ENCODE results near the gene TMEM63A. TPM values are rescaled to one million over a fixed set of nuclear protein-coding genes. Genes with fewer than 3 reads are reported as not detected.

Gene TMEM63A
- total RNA-seq, 3 donors from 2014 or later (not counting 1 experiment from before 2014, with no cell fraction given), result 101 to 166 (median 113) TPM

DNA sequence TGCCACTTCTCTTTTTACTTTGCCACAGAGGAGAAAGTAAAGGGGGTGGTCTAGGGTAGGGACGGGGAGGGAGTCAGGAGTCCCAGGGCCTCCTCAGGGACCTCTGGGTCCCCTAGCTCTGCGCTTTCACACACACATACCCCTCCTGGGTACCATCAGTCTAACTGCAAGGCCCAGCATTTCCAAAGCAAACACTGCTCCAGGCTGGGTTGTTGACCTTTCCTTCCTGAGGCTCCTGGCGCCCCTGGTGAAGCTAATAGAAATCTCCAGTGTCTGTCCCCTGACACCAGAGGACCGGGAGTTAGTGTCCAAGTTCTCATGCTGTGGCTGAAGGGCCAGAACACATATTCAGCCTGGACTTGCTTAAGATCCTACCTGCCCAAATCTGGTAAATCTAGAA, 3.9 kb downstream of the TMEM63A start:
- Mint-ChIP-seq H3K36me3 (no peaks in the 10 kb centered on the region), H3K9me3 (no peaks in the 10 kb centered on the region), H3K27ac (peak overlapping the region; percentile 72 to 83), H3K4me3 (no peak overlapping the region), H3K27me3 (ENCODE audit: low read depth in 2 of 2) (no peaks in the 10 kb centered on the region), H3K4me1 (peaks cover 36 to 66% of the 10 kb centered on the region in 2 donors)
- intact Hi-C loops (cut with micrococcal nuclease), result no loop called here
- peaks cover 85% of the 10 kb centered on the region for H3K4me1 ChIP-seq (ENCODE audit: control insufficient read depth, insufficient read depth, low read length)
- no peaks in the 10 kb centered on the region for H3K9me3 ChIP-seq (ENCODE audit: control insufficient read depth, insufficient read depth, low read length)
- WGBS (ENCODE audit: insufficient coverage), result 90% methylated on average over 3 of the region's 4 CpGs
- no peak overlapping the region for H3K27ac ChIP-seq (ENCODE audit: low read length)
- peaks cover 38% of the 10 kb centered on the region for H3K36me3 ChIP-seq (ENCODE audit: control insufficient read depth, insufficient read depth, low read length)
- no peaks in the 10 kb centered on the region for H3K27me3 ChIP-seq (ENCODE audit: control insufficient read depth, insufficient read depth, low read length)
- no peak overlapping the region for H3K4me3 ChIP-seq (ENCODE audit: low read length)
- TF ChIP-seq, protein P1, sequence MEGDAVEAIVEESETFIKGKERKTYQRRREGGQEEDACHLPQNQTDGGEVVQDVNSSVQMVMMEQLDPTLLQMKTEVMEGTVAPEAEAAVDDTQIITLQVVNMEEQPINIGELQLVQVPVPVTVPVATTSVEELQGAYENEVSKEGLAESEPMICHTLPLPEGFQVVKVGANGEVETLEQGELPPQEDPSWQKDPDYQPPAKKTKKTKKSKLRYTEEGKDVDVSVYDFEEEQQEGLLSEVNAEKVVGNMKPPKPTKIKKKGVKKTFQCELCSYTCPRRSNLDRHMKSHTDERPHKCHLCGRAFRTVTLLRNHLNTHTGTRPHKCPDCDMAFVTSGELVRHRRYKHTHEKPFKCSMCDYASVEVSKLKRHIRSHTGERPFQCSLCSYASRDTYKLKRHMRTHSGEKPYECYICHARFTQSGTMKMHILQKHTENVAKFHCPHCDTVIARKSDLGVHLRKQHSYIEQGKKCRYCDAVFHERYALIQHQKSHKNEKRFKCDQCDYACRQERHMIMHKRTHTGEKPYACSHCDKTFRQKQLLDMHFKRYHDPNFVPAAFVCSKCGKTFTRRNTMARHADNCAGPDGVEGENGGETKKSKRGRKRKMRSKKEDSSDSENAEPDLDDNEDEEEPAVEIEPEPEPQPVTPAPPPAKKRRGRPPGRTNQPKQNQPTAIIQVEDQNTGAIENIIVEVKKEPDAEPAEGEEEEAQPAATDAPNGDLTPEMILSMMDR (IDR thresholded peaks at IDR 0.05), result no peak
- ATAC-seq, result no peak
- DNase-seq, result no peak

DNA sequence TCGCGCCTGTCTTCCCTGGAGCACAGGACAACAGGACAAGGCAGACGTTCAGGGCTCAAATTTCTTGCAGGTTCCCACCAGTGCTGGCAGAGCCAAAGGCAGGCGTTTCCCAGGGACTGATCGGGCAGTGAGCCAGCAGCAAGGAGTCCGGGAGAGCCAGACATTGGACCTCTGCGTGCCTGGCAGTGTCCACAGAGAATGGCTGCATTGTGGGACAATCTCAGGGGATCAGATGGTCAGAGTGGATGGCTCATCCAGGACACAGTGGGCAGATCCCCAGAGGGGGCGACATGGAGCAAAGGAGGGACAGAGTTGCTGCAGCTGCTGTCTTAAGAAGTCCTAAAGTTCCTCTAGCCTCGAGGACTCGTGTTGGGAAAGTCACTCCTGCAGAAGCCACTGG, 4.6 kb downstream of the TMEM63A start:
- H3K27ac Mint-ChIP-seq, result peak overlapping the region; percentile 6 to 62
- no peaks in the 10 kb centered on the region for H3K27me3 Mint-ChIP-seq (ENCODE audit: low read depth in 2 of 2)
- H3K27me3 ChIP-seq (ENCODE audit: control insufficient read depth, insufficient read depth, low read length), result no peaks in the 10 kb centered on the region
- intact Hi-C loops (cut with micrococcal nuclease), result no loop called here
- H3K4me3 ChIP-seq (ENCODE audit: low read length), result no peak overlapping the region
- DNase-seq (peak in 1 of 2 donors; percentile 65), ATAC-seq (no peak)
- peaks cover 44% of the 10 kb centered on the region for H3K36me3 ChIP-seq (ENCODE audit: control insufficient read depth, insufficient read depth, low read length)
- H3K36me3 Mint-ChIP-seq, result no peaks in the 10 kb centered on the region
- 85% methylated on average over 10 of the region's 10 CpGs for WGBS (ENCODE audit: insufficient coverage)
- no peaks in the 10 kb centered on the region for H3K9me3 ChIP-seq (ENCODE audit: control insufficient read depth, insufficient read depth, low read length)
- TF ChIP-seq, protein P1 (IDR thresholded peaks at IDR 0.05), result no peak
- no peak overlapping the region for H3K27ac ChIP-seq (ENCODE audit: low read length)
- H3K9me3 Mint-ChIP-seq, result no peaks in the 10 kb centered on the region
- peaks cover 86% of the 10 kb centered on the region for H3K4me1 ChIP-seq (ENCODE audit: control insufficient read depth, insufficient read depth, low read length)
- peaks cover 34 to 67% of the 10 kb centered on the region in 2 donors for H3K4me1 Mint-ChIP-seq
- H3K4me3 Mint-ChIP-seq, result no peak overlapping the region

DNA sequence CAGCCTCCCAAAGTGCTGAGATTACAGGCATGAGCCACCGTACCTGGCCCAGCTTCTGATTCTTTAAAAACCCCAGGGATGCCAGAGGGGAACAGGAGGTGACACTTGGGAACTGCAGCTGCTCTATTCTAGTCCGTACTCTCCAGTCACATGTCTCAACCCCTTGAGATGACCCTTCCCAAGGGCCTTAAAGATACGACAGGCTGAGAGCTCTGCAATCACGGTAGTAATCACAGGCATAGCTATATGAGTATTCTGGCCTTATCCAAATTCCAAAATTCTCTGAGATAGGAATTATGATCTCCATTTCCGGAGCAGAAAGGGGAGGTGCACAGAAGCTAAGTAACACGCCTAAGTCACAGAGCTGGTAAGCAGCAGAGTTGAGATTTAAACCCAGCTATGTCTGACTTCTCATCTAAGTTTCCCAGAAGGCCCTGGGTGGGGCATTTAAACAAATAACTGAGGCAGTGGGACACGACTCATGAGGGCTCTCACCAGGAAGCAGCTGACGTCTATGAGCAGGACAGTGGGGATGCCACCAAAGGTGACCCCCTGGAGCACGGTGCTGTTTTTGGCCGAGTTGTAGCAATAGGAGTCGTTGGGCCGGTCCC, 5.2 kb downstream of the TMEM63A start:
- H3K36me3 ChIP-seq (ENCODE audit: control insufficient read depth, insufficient read depth, low read length), result peaks cover 44% of the 10 kb centered on the region
- TF ChIP-seq, protein P1 (IDR thresholded peaks at IDR 0.05), result no peak
- H3K4me1 Mint-ChIP-seq, result peaks cover 36 to 69% of the 10 kb centered on the region in 2 donors
- H3K4me3 Mint-ChIP-seq, result no peak overlapping the region
- DNase-seq (no peak), ATAC-seq (no peak)
- intact Hi-C loops (cut with micrococcal nuclease), result no loop called here
- H3K27ac Mint-ChIP-seq, result peak overlapping the region; percentile 6 to 62
- no peak overlapping the region for H3K4me3 ChIP-seq (ENCODE audit: low read length)
- no peaks in the 10 kb centered on the region for H3K9me3 Mint-ChIP-seq
- no peaks in the 10 kb centered on the region for H3K27me3 ChIP-seq (ENCODE audit: control insufficient read depth, insufficient read depth, low read length)
- no peaks in the 10 kb centered on the region for H3K9me3 ChIP-seq (ENCODE audit: control insufficient read depth, insufficient read depth, low read length)
- 91% methylated on average over 12 of the region's 12 CpGs for WGBS (ENCODE audit: insufficient coverage)
- H3K27me3 Mint-ChIP-seq (ENCODE audit: low read depth in 2 of 2), result no peaks in the 10 kb centered on the region
- no peaks in the 10 kb centered on the region for H3K36me3 Mint-ChIP-seq
- H3K27ac ChIP-seq (ENCODE audit: low read length), result no peak overlapping the region
- peaks cover 88% of the 10 kb centered on the region for H3K4me1 ChIP-seq (ENCODE audit: control insufficient read depth, insufficient read depth, low read length)

All from natural killer cell (primary cell).